ENCODE measurements around the gene PLEKHF1.

PLEKHF1 gene
- long read RNA-seq, result 0 reads

DNA sequence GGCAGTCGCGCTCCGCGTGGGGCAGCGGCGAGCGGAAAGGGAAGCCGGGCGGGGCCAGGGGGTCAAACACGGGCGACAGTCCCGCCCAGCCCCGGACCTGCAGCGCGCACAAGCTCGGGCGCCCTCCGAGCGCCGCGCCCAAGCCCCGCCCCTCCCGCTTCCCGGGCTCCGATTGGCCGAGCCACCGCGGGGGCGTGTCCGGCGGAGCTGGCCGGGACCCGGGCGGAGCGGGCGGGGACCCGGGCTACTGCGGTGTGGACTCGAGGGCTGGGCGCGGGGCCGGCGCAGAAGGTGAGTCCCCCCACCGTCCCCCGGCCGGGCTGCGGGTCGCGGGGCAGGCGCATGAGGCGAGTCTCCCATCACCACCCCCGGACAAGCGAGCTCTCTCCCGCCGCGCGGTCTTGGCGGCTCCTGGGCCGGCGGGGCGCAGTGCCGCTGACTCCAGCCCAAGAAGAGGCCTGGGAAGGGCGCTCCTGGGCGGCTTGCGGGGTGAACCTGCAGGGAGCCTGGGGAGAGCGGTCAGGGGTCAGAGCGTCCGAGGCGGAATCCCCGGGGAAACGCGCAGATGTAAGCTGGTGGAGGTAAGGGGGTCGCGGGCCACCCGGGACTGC is at the start of gene PLEKHF1:
PLEKHF1 (plus strand) TSS at position 247 of the 611 bp plus-strand sequence. CDS start 8,379 bp downstream, outside the sequence.
- peak; percentile 63 to 64 for DNase-seq (ENCODE audit: low read depth in 1 of 2, low spot score in 1 of 2)
- H3K27me3 ChIP-seq (ENCODE audit: insufficient read depth, poor library complexity, severe bottlenecking), result peaks cover 3% of the 10 kb centered on the region
- peak within 1 kb of the TSS; percentile 52 for H3K4me3 ChIP-seq (replicated peaks; ENCODE audit: insufficient read depth, low read length)
- no peak within 1 kb of the TSS for H3K27ac ChIP-seq (replicated peaks)
- no peak for TF ChIP-seq POLR2AphosphoS5 (IDR thresholded peaks at IDR 0.05; ENCODE audit: low read depth)
- TF ChIP-seq REST (IDR thresholded peaks at IDR 0.05; ENCODE audit: insufficient replicate concordance, low read depth), result no peak
- TF ChIP-seq, protein P1, sequence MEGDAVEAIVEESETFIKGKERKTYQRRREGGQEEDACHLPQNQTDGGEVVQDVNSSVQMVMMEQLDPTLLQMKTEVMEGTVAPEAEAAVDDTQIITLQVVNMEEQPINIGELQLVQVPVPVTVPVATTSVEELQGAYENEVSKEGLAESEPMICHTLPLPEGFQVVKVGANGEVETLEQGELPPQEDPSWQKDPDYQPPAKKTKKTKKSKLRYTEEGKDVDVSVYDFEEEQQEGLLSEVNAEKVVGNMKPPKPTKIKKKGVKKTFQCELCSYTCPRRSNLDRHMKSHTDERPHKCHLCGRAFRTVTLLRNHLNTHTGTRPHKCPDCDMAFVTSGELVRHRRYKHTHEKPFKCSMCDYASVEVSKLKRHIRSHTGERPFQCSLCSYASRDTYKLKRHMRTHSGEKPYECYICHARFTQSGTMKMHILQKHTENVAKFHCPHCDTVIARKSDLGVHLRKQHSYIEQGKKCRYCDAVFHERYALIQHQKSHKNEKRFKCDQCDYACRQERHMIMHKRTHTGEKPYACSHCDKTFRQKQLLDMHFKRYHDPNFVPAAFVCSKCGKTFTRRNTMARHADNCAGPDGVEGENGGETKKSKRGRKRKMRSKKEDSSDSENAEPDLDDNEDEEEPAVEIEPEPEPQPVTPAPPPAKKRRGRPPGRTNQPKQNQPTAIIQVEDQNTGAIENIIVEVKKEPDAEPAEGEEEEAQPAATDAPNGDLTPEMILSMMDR (IDR thresholded peaks at IDR 0.05; ENCODE audit: insufficient read depth, low read length), result no peak
- TF ChIP-seq SPI1 (IDR thresholded peaks at IDR 0.05; ENCODE audit: borderline replicate concordance, low read depth), result no peak

DNA sequence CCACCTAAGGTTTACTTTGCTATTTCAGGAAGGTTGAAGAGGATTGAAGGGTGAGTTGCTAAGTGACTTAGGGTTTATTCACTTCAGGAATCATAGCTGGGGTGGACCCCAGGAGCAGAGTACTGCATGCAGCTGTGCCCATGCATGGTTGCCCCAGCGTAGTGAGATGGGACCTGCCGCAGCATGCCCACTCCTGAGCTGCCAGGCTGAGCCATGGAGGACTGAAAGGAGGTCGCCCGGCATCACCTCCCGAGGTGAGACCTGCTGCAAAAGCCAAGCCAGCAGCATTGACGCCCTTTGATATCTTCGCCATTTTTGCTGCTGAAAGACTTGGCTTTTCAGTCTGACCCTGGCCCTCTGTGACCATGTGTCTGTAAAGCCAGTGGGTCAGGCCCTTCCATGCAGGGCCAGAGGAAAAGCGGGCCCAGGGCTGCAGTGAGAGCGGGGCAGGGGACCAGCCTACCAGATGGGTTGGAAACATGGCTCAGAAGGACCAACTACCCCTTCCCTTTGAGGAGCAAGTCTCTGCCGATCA is 49.3 kb upstream of the PLEKHF1 start:
- peaks cover 3% of the 10 kb centered on the region for H3K27me3 ChIP-seq (ENCODE audit: insufficient read depth, poor library complexity, severe bottlenecking)
- H3K4me3 ChIP-seq (replicated peaks; ENCODE audit: insufficient read depth, low read length), result no peak overlapping the region
- no peak for DNase-seq (ENCODE audit: low read depth in 1 of 2, low spot score in 1 of 2)
- TF ChIP-seq GABPA (IDR thresholded peaks at IDR 0.05; ENCODE audit: low read depth) (no peak), POLR2AphosphoS5 (IDR thresholded peaks at IDR 0.05; ENCODE audit: low read depth) (no peak), REST (IDR thresholded peaks at IDR 0.05; ENCODE audit: insufficient replicate concordance, low read depth) (no peak), SPI1 (IDR thresholded peaks at IDR 0.05; ENCODE audit: borderline replicate concordance, low read depth) (no peak)
- TF ChIP-seq, protein P1 (IDR thresholded peaks at IDR 0.05; ENCODE audit: insufficient read depth, low read length), result no peak
- H3K27ac ChIP-seq (replicated peaks), result no peak overlapping the region

- H3K27ac ChIP-seq (replicated peaks), result no peak overlapping the region
- H3K4me3 ChIP-seq (replicated peaks; ENCODE audit: insufficient read depth, low read length), result no peak overlapping the region
- H3K27me3 ChIP-seq (ENCODE audit: insufficient read depth, poor library complexity, severe bottlenecking), result peaks cover 3% of the 10 kb centered on the region
- no peak for DNase-seq (ENCODE audit: low read depth in 1 of 2, low spot score in 1 of 2)
- no peak for TF ChIP-seq SPI1 (IDR thresholded peaks at IDR 0.05; ENCODE audit: borderline replicate concordance, low read depth)
- TF ChIP-seq, protein P1 (IDR thresholded peaks at IDR 0.05; ENCODE audit: insufficient read depth, low read length), result no peak
- TF ChIP-seq REST (IDR thresholded peaks at IDR 0.05; ENCODE audit: insufficient replicate concordance, low read depth), result no peak
- no peak for TF ChIP-seq GABPA (IDR thresholded peaks at IDR 0.05; ENCODE audit: low read depth)
- no peak for TF ChIP-seq POLR2AphosphoS5 (IDR thresholded peaks at IDR 0.05; ENCODE audit: low read depth)
These were observed 48.7 kb upstream of the PLEKHF1 start for GRCh38 chr19:29616541-29616940.
